ENCODE measurements around the gene CTU2.

The CTU2 gene

GRCh38 chr16:88681709-88682451 is 24.4 kb upstream of the CTU2 start:
- FAIRE-seq = no peak

DNA sequence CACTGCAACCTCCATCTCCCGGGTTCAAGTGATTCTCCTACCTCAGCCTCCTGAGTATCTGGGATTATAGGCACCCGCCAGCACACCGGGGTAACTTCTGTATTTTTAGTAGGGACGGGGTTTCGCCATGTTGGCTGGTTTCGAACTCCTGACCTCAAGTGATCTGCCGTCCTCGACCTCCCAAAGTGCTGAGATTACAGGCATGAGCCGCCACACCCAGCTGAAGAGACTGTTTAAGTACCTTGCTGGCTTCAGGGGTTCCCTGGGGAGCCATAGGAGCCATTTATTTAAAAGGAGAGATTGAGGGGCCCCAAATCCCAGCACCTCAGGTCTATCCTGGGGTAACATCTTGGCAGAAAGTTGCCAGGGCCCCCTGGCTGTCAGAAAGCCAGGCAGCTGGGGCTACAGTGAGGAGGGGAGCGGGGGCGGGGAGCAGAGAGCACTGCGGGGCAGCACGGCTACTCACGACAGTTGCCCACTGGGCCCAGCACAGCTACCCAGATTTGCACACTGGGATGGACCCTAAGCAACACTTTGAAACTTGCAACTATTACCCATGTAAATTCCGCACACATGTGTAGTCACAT is 21.6 kb upstream of the CTU2 start:
- no peak for FAIRE-seq

DNA sequence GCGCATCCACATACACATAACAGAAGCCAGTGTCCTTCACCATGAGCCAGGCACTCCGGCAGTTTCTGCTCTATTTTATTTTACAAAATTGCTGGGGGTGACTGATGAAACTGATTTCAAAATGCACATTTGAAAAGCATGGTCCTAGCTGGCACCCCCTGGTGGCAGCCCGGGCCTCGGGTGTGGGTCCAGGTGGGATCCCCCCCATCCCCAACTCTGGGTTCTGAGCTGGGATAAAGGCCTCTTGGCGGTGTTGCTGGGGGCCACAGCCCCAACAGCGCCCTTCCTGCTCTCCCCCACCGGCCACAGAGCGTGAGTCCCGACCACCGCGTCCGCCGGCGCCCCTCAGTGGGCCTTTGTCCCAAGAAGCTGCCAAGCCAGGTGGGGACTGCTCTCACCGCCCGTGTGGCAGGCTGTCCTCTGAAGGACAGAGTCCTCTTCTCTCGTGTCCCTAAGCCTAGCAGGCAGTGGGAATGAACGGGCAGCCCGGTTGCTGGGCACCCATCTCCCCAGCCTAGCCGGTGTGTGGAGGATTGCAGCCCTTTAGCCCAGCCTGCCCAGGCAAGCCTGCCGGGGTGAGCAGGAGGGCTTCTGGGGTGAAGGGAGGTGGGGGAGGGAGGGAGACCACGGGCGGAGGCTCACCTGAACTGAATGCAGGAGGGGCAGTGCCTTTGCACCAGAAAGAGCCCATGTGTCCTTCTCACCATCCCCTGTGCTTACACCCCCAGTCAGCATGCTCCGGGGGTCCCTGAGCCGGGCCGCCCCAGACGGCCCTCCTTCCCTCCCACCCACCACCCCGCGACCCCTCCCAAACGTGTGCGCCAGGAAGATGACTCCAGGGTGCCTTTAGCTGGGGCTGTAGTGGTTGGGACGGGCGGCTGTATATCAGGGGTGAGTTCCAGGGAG is 20.9 kb upstream of the CTU2 start:
- FAIRE-seq = no peak

- no peak for FAIRE-seq
Observed at GRCh38 chr16:88686062-88686438, 20.3 kb upstream of the CTU2 start.

DNA sequence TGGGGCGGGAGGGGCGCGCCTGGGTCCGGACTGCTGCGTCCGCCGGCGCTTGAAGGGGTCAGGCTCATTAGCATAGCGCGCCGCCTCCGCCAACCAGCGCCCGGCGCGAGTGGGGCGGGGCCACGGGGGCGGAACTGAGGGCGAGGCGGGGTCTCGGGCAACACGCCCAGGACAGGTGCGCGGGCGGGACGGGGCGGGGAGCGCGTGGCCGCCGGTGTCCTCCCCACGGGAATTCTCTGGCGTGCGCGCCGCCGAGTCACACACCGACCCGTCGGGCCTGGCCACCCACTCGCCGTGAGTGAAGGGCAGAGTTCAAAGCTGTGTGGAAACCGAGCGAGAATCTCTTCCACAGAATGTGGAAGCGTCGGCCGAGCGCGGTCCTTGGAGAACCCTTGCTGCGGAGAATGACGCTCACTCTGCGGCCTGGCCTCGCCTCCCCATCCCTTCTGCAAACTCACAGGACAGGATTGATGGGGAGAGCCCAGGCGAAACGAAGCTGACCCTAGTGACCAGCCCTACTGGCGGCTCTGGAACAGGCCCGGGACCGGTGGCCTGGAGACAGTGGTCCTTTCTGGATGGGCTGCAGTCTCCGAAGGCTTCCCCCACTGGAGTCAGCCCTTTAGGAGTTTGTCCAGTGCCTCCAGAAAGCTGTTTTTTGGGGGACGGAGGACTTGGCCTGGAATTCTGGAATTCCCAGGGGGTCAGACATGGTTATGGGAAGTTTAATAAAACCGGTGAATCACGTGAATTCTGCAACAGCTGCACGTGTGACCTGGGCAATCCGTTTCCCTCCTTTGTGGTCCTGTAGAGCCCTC is 19.7 kb upstream of the CTU2 start, which contains the start of gene SNAI3:
Gene SNAI3, minus strand, starts transcription at position 69 of the 815 bp plus-strand sequence. CDS start 101 bp downstream, outside the sequence.
- no peak for FAIRE-seq

- FAIRE-seq = no peak
Observed at GRCh38 chr16:88687254-88687576, 19.1 kb upstream of the CTU2 start.

GRCh38 chr16:88687676-88688012 is 18.7 kb upstream of the CTU2 start:
- FAIRE-seq = no peak

DNA sequence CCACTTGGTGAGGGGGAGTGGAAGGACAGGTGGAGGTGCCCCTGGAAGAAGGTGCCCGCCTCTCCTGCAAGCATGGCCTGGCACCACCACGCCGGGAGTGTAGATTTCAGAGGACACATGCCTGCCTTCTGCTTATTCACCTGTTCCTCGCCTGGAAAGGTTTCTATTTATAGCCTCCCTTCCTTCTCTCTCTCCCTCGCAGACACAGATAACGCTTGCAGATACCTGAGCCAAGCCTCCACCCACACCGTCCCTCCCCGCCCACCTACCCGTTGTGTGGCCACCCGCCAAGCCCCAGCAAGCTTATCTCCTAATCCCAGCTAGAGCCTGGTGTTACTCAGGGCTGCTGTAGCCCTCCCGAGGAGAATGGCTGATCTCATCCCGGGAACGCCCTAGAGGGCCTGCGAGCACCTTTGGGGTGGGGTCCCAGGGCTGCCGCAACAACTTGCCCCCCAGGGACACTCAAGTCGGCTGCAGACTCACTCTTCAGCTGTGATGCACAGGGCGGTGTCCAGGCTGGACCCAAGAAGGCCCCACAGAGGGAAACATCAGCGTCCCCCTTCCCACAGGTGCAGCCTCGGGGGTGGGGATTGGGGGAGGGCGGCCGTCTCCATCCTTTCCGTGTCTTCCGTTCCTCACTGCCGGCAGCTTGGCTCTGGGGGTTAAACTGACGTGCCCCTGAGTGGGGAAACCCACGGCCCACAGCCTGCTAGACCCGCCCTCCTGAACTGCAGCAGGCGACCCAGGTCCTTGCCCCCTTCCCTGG is 18.1 kb upstream of the CTU2 start:
- FAIRE-seq = no peak

- no peak for FAIRE-seq
Observed at GRCh38 chr16:88690341-88691128, 15.8 kb upstream of the CTU2 start.

- FAIRE-seq = no peak
Observed at GRCh38 chr16:88691129-88691813, 15.0 kb upstream of the CTU2 start.

DNA sequence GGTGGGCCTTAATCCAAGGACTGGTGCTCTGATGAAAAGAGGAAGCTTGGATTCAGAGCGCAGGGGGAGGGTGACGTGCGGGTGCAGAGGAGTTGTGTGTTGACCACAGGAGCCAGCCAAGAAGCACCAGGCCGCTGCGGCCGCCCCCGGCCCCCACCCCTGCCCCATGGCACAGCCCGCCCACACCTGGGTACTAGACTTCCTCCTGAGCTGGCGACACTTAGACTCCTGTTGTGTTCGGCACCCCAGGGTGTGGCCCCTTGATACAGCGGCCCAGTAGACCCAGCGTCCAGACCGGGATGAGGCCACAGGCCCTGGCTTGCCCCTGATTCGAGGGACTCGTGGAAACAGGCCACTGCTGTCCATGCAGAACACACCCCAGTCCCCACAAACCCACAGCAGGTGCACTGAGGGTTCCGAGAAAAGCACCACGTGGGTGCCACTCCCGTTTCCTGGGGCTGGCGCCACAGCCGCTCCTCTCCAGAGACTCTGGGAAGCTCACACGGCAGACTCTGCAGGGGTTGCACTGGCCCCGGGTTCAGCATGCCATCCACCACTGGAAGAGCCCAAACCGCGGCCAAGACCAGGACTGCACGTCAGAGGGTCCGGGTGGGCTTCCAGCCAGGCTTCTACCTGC is 14.3 kb upstream of the CTU2 start:
- FAIRE-seq = no peak

DNA sequence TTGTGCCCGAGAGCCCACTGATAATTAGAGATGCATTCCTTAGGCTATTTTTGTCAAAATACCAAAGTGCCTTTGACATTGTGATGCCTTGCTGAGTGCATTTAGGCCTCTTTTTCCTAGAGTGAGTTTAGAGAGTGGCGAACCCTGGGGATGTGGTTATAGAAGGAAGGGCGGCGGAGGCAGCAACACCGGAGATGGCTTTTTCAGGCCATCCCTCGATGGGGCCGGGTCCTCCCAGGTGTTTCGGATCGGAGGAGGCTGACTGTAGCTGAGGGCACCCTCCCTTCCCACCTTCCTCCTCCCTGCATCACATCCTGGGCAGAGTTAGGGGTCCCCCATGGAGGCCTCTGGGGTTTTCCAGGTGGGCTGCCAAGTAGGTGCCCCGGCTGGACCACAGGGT is 13.4 kb upstream of the CTU2 start:
- no peak for FAIRE-seq

DNA sequence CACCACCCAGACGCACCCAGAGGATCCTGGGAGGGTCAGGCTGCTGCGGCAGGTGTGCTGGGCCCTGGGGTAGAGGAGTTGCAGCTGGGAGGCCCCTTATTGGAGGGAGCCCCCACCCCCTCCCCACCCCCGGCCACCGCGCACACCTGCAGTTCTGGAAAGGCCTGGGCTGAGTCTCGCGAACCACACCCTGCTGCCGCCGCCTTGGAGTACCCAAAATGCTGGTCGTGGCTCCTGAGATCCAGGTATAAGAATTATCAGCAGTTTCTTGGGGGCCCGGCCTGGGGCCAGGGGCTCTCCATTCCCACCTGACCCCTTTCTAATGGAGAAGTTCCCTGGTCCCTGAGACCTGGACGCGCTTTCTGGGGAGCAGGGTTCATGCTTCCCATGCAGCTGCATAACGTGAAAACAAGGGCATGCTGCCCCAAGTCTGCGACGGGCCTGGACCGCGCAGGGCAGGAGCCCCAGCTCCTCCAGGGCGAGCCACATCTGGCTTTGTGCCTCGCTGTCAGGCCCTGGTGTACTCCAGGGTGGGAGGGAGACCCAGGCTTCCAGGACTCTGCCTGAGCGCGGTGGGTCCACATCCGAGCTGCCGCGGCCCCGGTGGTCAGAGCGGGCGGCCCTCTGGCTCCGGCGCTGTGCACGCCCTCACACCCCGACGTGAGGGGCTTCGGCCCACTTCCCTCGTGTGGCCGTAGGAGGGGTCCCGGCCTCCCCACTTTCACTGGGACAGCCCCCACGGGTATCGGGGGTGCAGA is 12.7 kb upstream of the CTU2 start:
- FAIRE-seq = no peak

DNA sequence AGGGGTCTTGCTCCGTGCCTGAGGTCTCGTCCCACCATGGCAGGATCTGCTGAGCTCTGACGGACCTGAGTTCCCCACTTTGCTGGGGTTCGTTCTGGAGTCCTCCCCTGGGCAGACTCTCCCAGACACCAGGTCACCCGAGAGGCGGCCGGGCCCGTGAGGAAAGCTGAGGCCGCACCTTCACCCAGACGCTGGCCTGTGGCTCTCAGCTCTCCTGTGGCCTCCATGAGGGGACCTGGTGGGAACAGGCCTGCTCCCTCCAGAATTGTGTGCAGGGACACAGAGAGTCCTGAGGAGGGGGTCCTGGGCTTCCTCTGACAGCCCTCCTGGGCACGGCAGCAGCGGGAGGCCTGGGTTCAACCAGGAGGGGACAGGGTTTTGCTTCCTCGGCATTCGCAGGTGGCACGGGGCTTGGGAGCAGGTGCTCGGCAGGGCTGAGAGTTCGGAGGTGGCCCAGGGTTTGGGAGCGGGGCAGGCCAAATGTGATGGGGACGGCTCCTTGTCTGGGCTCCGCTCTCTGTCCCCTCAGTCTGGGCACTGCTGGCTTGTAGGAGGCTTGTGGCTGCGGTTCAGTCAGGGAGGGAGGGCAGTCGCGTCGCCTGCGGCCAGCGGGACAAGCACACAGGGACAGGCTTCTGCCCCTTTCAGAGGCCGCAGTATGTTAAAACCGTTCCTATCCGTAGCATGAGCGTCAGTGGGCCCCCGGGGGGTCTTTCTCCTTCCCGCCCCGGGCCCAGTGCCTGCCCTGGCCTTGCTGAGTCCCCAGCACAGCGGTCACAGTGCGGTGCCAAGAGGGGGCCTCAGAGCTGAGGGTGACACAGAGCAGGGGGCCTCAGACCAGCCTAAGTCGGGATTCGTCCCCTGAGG is 11.8 kb upstream of the CTU2 start:
- no peak for FAIRE-seq

DNA sequence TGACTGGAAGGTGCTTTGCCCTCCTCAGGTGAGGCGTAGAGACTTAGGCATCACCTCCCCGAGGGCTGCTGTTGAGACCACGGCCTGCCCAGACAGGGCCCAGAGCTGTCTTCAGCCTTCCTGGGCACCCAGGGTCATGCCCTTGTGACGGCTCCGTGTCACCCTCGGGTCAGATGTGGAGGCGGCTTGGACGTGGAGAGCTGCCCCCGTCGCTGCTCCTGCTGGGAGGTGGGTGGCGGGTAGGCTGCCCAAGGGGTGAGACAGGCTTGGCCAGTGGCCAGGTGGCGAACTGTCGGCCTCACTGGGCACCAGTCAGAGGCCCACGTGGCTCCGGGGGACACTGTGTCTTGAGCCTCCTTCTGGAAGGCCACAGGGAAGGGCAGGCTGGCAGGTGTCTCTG is 11.1 kb upstream of the CTU2 start:
- FAIRE-seq = no peak

- no peak for FAIRE-seq
Observed at GRCh38 chr16:88695753-88696152, 10.6 kb upstream of the CTU2 start.

DNA sequence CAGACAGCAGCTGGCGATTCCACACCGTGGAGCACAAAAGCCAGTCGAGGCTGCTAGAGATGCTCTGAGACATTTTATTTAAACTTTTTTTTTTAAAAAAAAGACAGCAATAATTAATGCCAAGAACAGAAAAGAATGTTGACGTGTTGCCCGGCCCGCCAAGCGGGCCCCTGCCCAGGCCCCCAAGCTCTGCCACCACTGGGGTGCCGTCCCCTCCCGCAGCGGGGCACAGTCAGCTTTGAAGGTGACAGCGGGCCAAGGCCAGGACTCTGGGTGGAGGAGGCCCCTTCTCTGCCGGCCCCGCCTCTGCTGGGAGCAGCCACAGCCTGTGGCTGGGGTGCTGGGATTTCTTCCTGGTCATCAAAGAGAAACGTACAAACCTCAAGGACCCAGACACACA is 9.9 kb upstream of the CTU2 start:
- no peak for FAIRE-seq

DNA sequence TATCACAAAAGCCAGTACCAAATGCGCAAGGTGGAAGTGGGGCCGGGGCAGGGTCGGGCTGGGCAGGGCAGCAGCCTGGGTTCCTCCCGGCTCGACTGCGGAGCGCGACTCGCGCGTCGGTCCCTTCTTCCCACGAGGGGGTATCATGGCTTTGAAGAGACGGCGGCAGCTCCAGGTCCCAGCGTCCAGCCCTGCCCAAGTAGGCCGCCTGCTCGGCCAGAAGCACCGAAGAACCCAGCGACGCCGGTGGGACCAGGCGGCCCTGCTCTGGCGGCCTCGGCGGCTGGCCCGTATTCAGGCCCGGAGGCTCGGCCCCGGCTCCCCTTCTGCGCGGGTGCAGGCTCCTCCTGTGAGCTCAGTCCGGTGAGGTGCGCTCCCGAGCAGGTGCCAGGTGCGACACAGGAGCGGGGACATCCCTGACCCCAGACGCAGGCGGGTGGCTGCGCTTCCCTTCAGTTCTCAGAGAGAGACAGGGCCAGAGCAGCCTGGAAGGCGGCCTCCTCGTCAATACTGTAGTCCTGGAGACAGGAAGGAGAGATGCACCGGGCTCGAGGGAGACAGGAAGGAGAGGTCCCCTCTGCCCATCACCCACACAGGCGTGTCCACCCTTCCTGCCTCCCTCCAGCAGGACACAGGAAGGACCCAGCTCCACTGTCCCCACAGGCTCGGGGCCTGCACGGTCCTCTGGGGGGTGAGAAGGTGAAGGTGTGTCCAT is 9.0 kb upstream of the CTU2 start:
- FAIRE-seq = no peak
